Smooth muscle cell (in vitro differentiated cells): ENCODE results near the gene PDXK. TPM values are rescaled to one million over a fixed set of nuclear protein-coding genes. Genes with fewer than 3 reads are reported as not detected.
A peak's percentile ranks its signal among the peaks of the same experiment; 100 is the strongest.

ENCODE experiments used
- DNase-seq: peaks from one replicate; lab custom pipeline; 2025; ENCODE audit not compliant: unreplicated experiment; lab: John Stamatoyannopoulos, UW
- H2AFZ ChIP-seq: fragments of 200-600 bp; sonication (generic); 2 replicates; pipeline ENCODE4 v1.6.0; 2016; ENCODE audit warnings: antibody characterized with exemption, low read depth, mild to moderate bottlenecking
- H3F3A ChIP-seq: fragments of 200-600 bp; sonication (generic); 2 replicates; pipeline ENCODE4 v1.6.0; 2017; ENCODE audit warnings: antibody characterized with exemption, low read depth
- H3K27ac ChIP-seq: fragments of 200-600 bp; sonication (generic); 2 replicates; pipeline ENCODE4 v1.5.1; 2016; ENCODE audit warnings: low read depth, mild to moderate bottlenecking
- H3K27me3 ChIP-seq: fragments of 200-600 bp; sonication (generic); 2 replicates; pipeline ENCODE4 v1.6.1; 2016; ENCODE audit warnings: low read depth, mild to moderate bottlenecking
- H3K36me3 ChIP-seq: fragments of 200-600 bp; sonication (generic); 2 replicates; pipeline ENCODE4 v1.5.1; 2016; ENCODE audit warnings: low read depth
- H3K4me1 ChIP-seq: fragments of 200-600 bp; sonication (generic); 2 replicates; pipeline ENCODE4 v1.5.1; 2016; ENCODE audit warnings: low read depth
- H3K4me2 ChIP-seq: fragments of 200-600 bp; sonication (generic); 2 replicates; pipeline ENCODE4 v1.6.0; 2016; ENCODE audit warnings: mild to moderate bottlenecking
- H3K4me3 ChIP-seq: fragments of 200-600 bp; sonication (generic); 2 replicates; pipeline ENCODE4 v1.5.1; 2016; ENCODE audit warnings: mild to moderate bottlenecking
- H3K79me2 ChIP-seq: fragments of 200-600 bp; sonication (generic); 2 replicates; pipeline ENCODE4 v1.6.0; 2016; ENCODE audit warnings: low read depth, mild to moderate bottlenecking
- H3K9ac ChIP-seq: fragments of 200-600 bp; sonication (generic); 2 replicates; pipeline ENCODE4 v1.6.0; 2016; ENCODE audit warnings: low read depth
- H3K9me3 ChIP-seq: fragments of 200-600 bp; sonication (generic); replicated peaks from 2 replicates; pipeline ENCODE4 v1.5.1; 2016; ENCODE audit warnings: low read depth
- H4K20me1 ChIP-seq: fragments of 200-600 bp; sonication (generic); 2 replicates; pipeline ENCODE4 v1.6.0; 2016; ENCODE audit warnings: low read depth
- CTCF ChIP-seq: fragments of 200-600 bp; sonication (generic); IDR thresholded peaks from 2 replicates; pipeline ENCODE4 v1.5.1; 2017; ENCODE audit warnings: borderline replicate concordance, mild to moderate bottlenecking, antibody characterized with exemption; ENCODE audit not compliant: insufficient read depth, poor library complexity, severe bottlenecking
- WGBS: methylation state at CpG from one replicate; pipeline ENCODE4 v1.1.7; 2016; ENCODE audit warnings: low lambda C conversion rate; 5-methylcytosine and 5-hydroxymethylcytosine counted together
- polyA plus RNA-seq: library from polyadenylated mRNA; unstranded; fragments of >200 nt; fragmentation: Nextera tagmentation; extraction: Ambion mirVana; gene quantifications from 2 replicates; pipeline ENCODE4 v1.2.1, GENCODE V29; 2016
- total RNA-seq: library from RNA; depleted of rRNA; stranded (reverse); fragments of >200 nt; gene quantifications from 2 replicates; pipeline ENCODE4 v1.2.3, GENCODE V29; 2014

PDXK gene
- total and polyA plus RNA-seq, 2 experiments from 2014 or later, result 92.6 to 184 TPM

- TF ChIP-seq CTCF, result no peak
- H3K4me1 ChIP-seq, result peaks cover 9% of the 10 kb centered on the region
- WGBS, result 42% methylated on average over 15 of the region's 15 CpGs
- H3K4me2 ChIP-seq, result peak overlapping the region; percentile 51
- no peaks in the 10 kb centered on the region for H3K36me3 ChIP-seq
- H4K20me1 ChIP-seq, result peaks cover 92% of the 10 kb centered on the region
- no peak overlapping the region for H3K9ac ChIP-seq
- no peak for DNase-seq
- H2AFZ ChIP-seq, result no peak overlapping the region
- H3K9me3 ChIP-seq, result no peaks in the 10 kb centered on the region
- peak overlapping the region; percentile 58 for H3K27ac ChIP-seq
- peaks cover 64% of the 10 kb centered on the region for H3K79me2 ChIP-seq
- no peak overlapping the region for H3K4me3 ChIP-seq
- H3K27me3 ChIP-seq, result no peaks in the 10 kb centered on the region
- H3F3A ChIP-seq, result peaks cover 10% of the 10 kb centered on the region
Observed at GRCh38 chr21:43733529-43734071, 14.7 kb downstream of the PDXK start.

GRCh38 chr21:43734131-43734927, 15.4 kb downstream of the PDXK start:
- peaks cover 61% of the 10 kb centered on the region for H3K79me2 ChIP-seq
- 80% methylated on average over 25 of the region's 25 CpGs for WGBS

GRCh38 chr21:43734928-43735229, 15.9 kb downstream of the PDXK start:
- H3K36me3 ChIP-seq, result no peaks in the 10 kb centered on the region
- no peak overlapping the region for H3K9ac ChIP-seq
- no peaks in the 10 kb centered on the region for H3K27me3 ChIP-seq
- H3K9me3 ChIP-seq, result no peaks in the 10 kb centered on the region
- H3F3A ChIP-seq, result peaks cover under 1% of the 10 kb centered on the region
- peak overlapping the region; percentile 47 for H3K4me2 ChIP-seq
- H3K4me1 ChIP-seq, result no peaks in the 10 kb centered on the region
- no peak overlapping the region for H3K27ac ChIP-seq
- H3K79me2 ChIP-seq, result peaks cover 55% of the 10 kb centered on the region
- DNase-seq, result no peak
- H3K4me3 ChIP-seq, result no peak overlapping the region
- peaks cover 95% of the 10 kb centered on the region for H4K20me1 ChIP-seq
- no peak for TF ChIP-seq CTCF
- H2AFZ ChIP-seq, result no peak overlapping the region
- WGBS, result 34% methylated on average over 9 of the region's 9 CpGs

More at GRCh38 chr21:43734131-43734927, 15.4 kb downstream of the PDXK start:
- Histone ChIP-seq H3K9ac (no peak overlapping the region), H2AFZ (no peak overlapping the region), H3K4me3 (no peak overlapping the region), H3F3A (peaks cover 6% of the 10 kb centered on the region), H3K27ac (peak overlapping the region; percentile 58), H4K20me1 (peaks cover 95% of the 10 kb centered on the region), H3K4me1 (peaks cover 5% of the 10 kb centered on the region), H3K36me3 (no peaks in the 10 kb centered on the region), H3K4me2 (peak overlapping the region; percentile 51), H3K9me3 (no peaks in the 10 kb centered on the region), H3K27me3 (no peaks in the 10 kb centered on the region)
- no peak for TF ChIP-seq CTCF
- DNase-seq, result no peak
